Loucy (cell line): ENCODE measurements around the gene PPAN.

ENCODE experiments used
- H2AFZ ChIP-seq: fragments of 200-600 bp; sonication (generic); 2 replicates; pipeline ENCODE4 v1.6.0; 2016; ENCODE audit warnings: antibody characterized with exemption, mild to moderate bottlenecking, low read length, moderate library complexity
- H3F3A ChIP-seq: fragments of 200-600 bp; 2 replicates; pipeline ENCODE4 v1.6.0; 2016; ENCODE audit warnings: antibody characterized with exemption, low read depth, mild to moderate bottlenecking
- H3K27me3 ChIP-seq: fragments of 200-600 bp; sonication (generic); 2 replicates; pipeline ENCODE4 v1.6.1; 2014; ENCODE audit warnings: low read length, mild to moderate bottlenecking; ENCODE audit not compliant: insufficient read depth, poor library complexity, severe bottlenecking
- H3K36me3 ChIP-seq: fragments of 200-600 bp; sonication (generic); 2 replicates; pipeline ENCODE4 v1.6.1; 2016; ENCODE audit warnings: low read length; ENCODE audit not compliant: insufficient read depth
- H3K4me1 ChIP-seq: fragments of 200-600 bp; sonication (generic); 2 replicates; pipeline ENCODE4 v1.5.1; 2014; ENCODE audit warnings: low read length, mild to moderate bottlenecking; ENCODE audit not compliant: insufficient read depth, poor library complexity, severe bottlenecking
- H3K4me2 ChIP-seq: fragments of 200-600 bp; sonication (generic); 2 replicates; pipeline ENCODE4 v1.6.0; 2014; ENCODE audit warnings: antibody characterized with exemption, low read length, low read depth, mild to moderate bottlenecking; ENCODE audit not compliant: poor library complexity, severe bottlenecking
- H3K4me3 ChIP-seq: fragments of 200-600 bp; sonication (generic); 2 replicates; pipeline ENCODE4 v1.5.1; 2014; ENCODE audit warnings: low read length, mild to moderate bottlenecking, mixed read lengths; ENCODE audit not compliant: poor library complexity, severe bottlenecking
- H3K79me2 ChIP-seq: fragments of 200-600 bp; sonication (generic); 2 replicates; pipeline ENCODE4 v1.6.1; 2014; ENCODE audit warnings: low read length; ENCODE audit not compliant: insufficient read depth
- H3K9ac ChIP-seq: fragments of 200-600 bp; sonication (generic); 2 replicates; pipeline ENCODE4 v1.6.0; 2014; ENCODE audit warnings: mild to moderate bottlenecking, low read depth, low read length, moderate library complexity; ENCODE audit not compliant: poor library complexity, severe bottlenecking
- H3K9me2 ChIP-seq: fragments of 200-600 bp; sonication (generic); replicated peaks from 2 replicates; pipeline ENCODE4 v1.6.1; 2016; ENCODE audit warnings: low read depth, low read length, mixed read lengths
- H3K9me3 ChIP-seq: fragments of 200-600 bp; sonication (generic); 2 replicates; pipeline ENCODE4 v1.6.1; 2014; ENCODE audit warnings: mild to moderate bottlenecking, antibody characterized with exemption, low read length, low read depth; ENCODE audit not compliant: insufficient read depth
- H4K20me1 ChIP-seq: fragments of 200-600 bp; sonication (generic); 2 replicates; pipeline ENCODE4 v1.6.0; 2014; ENCODE audit warnings: antibody characterized with exemption, low read length, mild to moderate bottlenecking; ENCODE audit not compliant: insufficient read depth, poor library complexity, severe bottlenecking
- EZH2phosphoT487 ChIP-seq: fragments of 200-600 bp; IDR thresholded peaks from 2 replicates; pipeline ENCODE4 v1.6.1; 2018; ENCODE audit warnings: antibody characterized with exemption, mild to moderate bottlenecking, moderate library complexity, borderline replicate concordance
- TF ChIP-seq, protein P1 (sequence below): fragments of 200-600 bp; sonication (generic); conservative IDR thresholded peaks from 2 replicates; pipeline ENCODE4 v1.5.1; 2014; ENCODE audit warnings: mild to moderate bottlenecking, antibody characterized with exemption, low read length

PPAN gene

GRCh38 chr19:10136936-10137335 is 30.8 kb downstream of the PPAN start:
- Histone ChIP-seq H3K4me3 (no peak overlapping the region), H3K27me3 (no peaks in the 10 kb centered on the region), H3K79me2 (no peaks in the 10 kb centered on the region), H3K9me3 (no peaks in the 10 kb centered on the region), H3K4me1 (no peaks in the 10 kb centered on the region), H3K36me3 (peaks cover 91% of the 10 kb centered on the region), H2AFZ (no peak overlapping the region), H3F3A (no peaks in the 10 kb centered on the region), H3K9ac (no peak overlapping the region), H3K9me2 (no peaks in the 10 kb centered on the region), H3K4me2 (no peak overlapping the region), H4K20me1 (no peaks in the 10 kb centered on the region)
- TF ChIP-seq, protein P1, sequence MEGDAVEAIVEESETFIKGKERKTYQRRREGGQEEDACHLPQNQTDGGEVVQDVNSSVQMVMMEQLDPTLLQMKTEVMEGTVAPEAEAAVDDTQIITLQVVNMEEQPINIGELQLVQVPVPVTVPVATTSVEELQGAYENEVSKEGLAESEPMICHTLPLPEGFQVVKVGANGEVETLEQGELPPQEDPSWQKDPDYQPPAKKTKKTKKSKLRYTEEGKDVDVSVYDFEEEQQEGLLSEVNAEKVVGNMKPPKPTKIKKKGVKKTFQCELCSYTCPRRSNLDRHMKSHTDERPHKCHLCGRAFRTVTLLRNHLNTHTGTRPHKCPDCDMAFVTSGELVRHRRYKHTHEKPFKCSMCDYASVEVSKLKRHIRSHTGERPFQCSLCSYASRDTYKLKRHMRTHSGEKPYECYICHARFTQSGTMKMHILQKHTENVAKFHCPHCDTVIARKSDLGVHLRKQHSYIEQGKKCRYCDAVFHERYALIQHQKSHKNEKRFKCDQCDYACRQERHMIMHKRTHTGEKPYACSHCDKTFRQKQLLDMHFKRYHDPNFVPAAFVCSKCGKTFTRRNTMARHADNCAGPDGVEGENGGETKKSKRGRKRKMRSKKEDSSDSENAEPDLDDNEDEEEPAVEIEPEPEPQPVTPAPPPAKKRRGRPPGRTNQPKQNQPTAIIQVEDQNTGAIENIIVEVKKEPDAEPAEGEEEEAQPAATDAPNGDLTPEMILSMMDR: no peak
- TF ChIP-seq EZH2phosphoT487: no peak

GRCh38 chr19:10137751-10138682 is 31.9 kb downstream of the PPAN start:
- no peaks in the 10 kb centered on the region for H4K20me1 ChIP-seq
- H3K27me3 ChIP-seq: no peaks in the 10 kb centered on the region
- H3K9me3 ChIP-seq: no peaks in the 10 kb centered on the region
- no peaks in the 10 kb centered on the region for H3K4me1 ChIP-seq
- H3F3A ChIP-seq: no peaks in the 10 kb centered on the region
- no peaks in the 10 kb centered on the region for H3K9me2 ChIP-seq
- peaks cover 91% of the 10 kb centered on the region for H3K36me3 ChIP-seq
- H3K9ac ChIP-seq: no peak overlapping the region
- H3K79me2 ChIP-seq: no peaks in the 10 kb centered on the region
- H3K4me3 ChIP-seq: no peak overlapping the region
- H3K4me2 ChIP-seq: no peak overlapping the region
- no peak for TF ChIP-seq EZH2phosphoT487
- TF ChIP-seq, protein P1: no peak
- H2AFZ ChIP-seq: no peak overlapping the region

DNA sequence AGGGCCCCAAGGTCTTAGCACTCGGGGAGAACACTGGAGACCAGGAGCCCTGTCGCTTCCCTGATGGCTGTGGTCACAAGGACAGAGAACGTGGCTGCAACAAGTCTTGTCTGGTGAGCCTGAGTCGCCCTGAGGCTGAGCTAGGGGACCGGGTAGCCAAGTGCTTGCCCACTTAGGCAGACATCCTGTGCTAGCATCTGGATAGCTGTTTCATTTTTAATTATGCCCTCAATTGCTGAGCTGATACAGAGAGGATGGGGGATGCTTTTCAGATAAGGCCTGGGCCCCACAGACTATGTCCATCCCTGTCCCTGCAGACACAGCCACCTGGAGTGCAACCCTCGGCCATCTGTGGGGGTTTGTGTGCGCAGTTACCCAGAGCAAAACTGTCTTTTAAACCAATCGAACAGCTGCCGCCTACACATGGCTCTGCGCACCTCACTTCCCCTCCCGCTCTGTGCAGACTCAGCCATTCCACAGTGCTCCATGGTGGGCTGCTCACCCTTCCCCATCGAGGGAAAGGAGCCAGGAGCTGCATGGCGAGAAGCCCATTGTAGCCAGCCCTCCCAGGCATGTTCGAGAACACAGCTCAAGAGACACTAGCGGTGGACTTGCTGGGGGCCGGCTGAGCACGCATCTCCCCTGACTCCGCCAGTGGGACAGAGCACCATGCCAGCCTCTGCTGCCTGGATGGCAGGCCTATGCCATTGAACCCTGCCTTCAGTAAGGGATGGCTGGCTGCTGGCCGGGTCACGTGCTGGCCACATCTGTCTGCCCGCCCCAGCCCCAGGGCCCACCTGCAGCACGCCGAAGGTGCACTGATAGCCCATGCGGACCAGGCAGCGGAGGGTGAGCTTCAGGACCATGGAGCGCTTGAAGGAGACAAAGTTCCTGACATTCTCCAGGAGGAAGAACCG is 33.0 kb downstream of the PPAN start:
- no peaks in the 10 kb centered on the region for H3K4me1 ChIP-seq
- no peak overlapping the region for H3K4me2 ChIP-seq
- TF ChIP-seq, protein P1: no peak
- no peak for TF ChIP-seq EZH2phosphoT487
- H3K27me3 ChIP-seq: no peaks in the 10 kb centered on the region
- no peaks in the 10 kb centered on the region for H4K20me1 ChIP-seq
- H3F3A ChIP-seq: no peaks in the 10 kb centered on the region
- H3K9me2 ChIP-seq: no peaks in the 10 kb centered on the region
- H3K9ac ChIP-seq: no peak overlapping the region
- H2AFZ ChIP-seq: no peak overlapping the region
- H3K4me3 ChIP-seq: no peak overlapping the region
- peaks cover 91% of the 10 kb centered on the region for H3K36me3 ChIP-seq
- H3K9me3 ChIP-seq: no peaks in the 10 kb centered on the region
- H3K79me2 ChIP-seq: no peaks in the 10 kb centered on the region
